SK-N-SH treated with all-trans-retinoic acid at 6 μM for 48 hours (cell line): ENCODE measurements around the gene NUMB.
"Not testable (repeated sequence)": the region's sequence is repeated elsewhere in the genome, so short reads cannot be mapped to it uniquely, and the experiment has no call there.

Source experiments
- ATAC-seq: fragments of 200-7000 bp; cut with Tn5 transposase; 3 replicates; pipeline ENCODE4 v1.9.1; 2020; ENCODE audit warnings: mild to moderate bottlenecking, moderate library complexity
- ARNTL ChIP-seq: fragments of 450-650 bp; formaldehyde crosslinking; IDR thresholded peaks from 2 replicates; pipeline ENCODE4 v1.5.0; 2020; ENCODE audit warnings: low read depth, mild to moderate bottlenecking, moderate library complexity, borderline replicate concordance
- BACH2 ChIP-seq: fragments of 250-450 bp; sonication (Bioruptor Pico); IDR thresholded peaks from 2 replicates; pipeline ENCODE4 v1.9.0; 2021; ENCODE audit warnings: mild to moderate bottlenecking, borderline replicate concordance
- CREB5 ChIP-seq: fragments of 250-450 bp; sonication (Bioruptor Pico); IDR thresholded peaks from 2 replicates; pipeline ENCODE4 v1.5.1; 2020; ENCODE audit warnings: low read depth, mild to moderate bottlenecking, moderate library complexity
- CSDC2 ChIP-seq: fragments of 250-450 bp; sonication (Bioruptor Pico); IDR thresholded peaks from 2 replicates; pipeline ENCODE4 v1.5.0; 2020; ENCODE audit warnings: mild to moderate bottlenecking, moderate library complexity
- ISL1 ChIP-seq: fragments of 250-450 bp; sonication (Bioruptor Pico); IDR thresholded peaks from 2 replicates; pipeline ENCODE4 v2.1.2; 2022; ENCODE audit warnings: mild to moderate bottlenecking, moderate library complexity
- OSR1 ChIP-seq: fragments of 250-450 bp; sonication (Bioruptor Pico); IDR thresholded peaks from 2 replicates; pipeline ENCODE4 v1.8.0; 2022; ENCODE audit warnings: moderate library complexity, mild to moderate bottlenecking, inconsistent platforms
- POU6F1 ChIP-seq: fragments of 250-450 bp; sonication (Bioruptor Pico); IDR thresholded peaks from 2 replicates; pipeline ENCODE4 v1.8.0; 2021; ENCODE audit warnings: low read depth, mild to moderate bottlenecking, moderate library complexity, borderline replicate concordance
- PPARA ChIP-seq: fragments of 250-450 bp; sonication (Bioruptor Pico); IDR thresholded peaks from 2 replicates; pipeline ENCODE4 v1.5.0; 2020; ENCODE audit warnings: mild to moderate bottlenecking, borderline replicate concordance
- RARB ChIP-seq: fragments of 250-450 bp; sonication (Bioruptor Pico); IDR thresholded peaks from 2 replicates; pipeline ENCODE4 v1.8.0; 2021; ENCODE audit warnings: mild to moderate bottlenecking, moderate library complexity
- SNAI2 ChIP-seq: fragments of 250-450 bp; sonication (Bioruptor Pico); IDR thresholded peaks from 2 replicates; pipeline ENCODE4 v1.5.0; 2020; ENCODE audit warnings: mild to moderate bottlenecking, moderate library complexity
- TCF4 ChIP-seq: fragments of 250-450 bp; sonication (Bioruptor Pico); IDR thresholded peaks from 2 replicates; pipeline ENCODE4 v1.8.0; 2021; ENCODE audit warnings: mild to moderate bottlenecking, moderate library complexity, borderline replicate concordance
- TOX ChIP-seq: fragments of 250-450 bp; sonication (Bioruptor Pico); IDR thresholded peaks from 2 replicates; pipeline ENCODE4 v1.8.0; 2021; ENCODE audit warnings: mild to moderate bottlenecking, moderate library complexity, borderline replicate concordance
- ZC3H10 ChIP-seq: fragments of 250-450 bp; sonication (Bioruptor Pico); IDR thresholded peaks from 2 replicates; pipeline ENCODE4 v1.5.1; 2021; ENCODE audit warnings: mild to moderate bottlenecking, moderate library complexity
- ZFP30 ChIP-seq: fragments of 450-650 bp; formaldehyde crosslinking; IDR thresholded peaks from 2 replicates; pipeline ENCODE4 v1.5.0; 2022; ENCODE audit warnings: mild to moderate bottlenecking, moderate library complexity
- ZNF565 ChIP-seq: fragments of 450-650 bp; formaldehyde crosslinking; conservative IDR thresholded peaks from 2 replicates; pipeline ENCODE4 v1.5.0; 2020; ENCODE audit warnings: low read depth, mild to moderate bottlenecking, moderate library complexity
- ZNF70 ChIP-seq: fragments of 450-650 bp; formaldehyde crosslinking; IDR thresholded peaks from 2 replicates; pipeline ENCODE4 v1.5.0; 2020; ENCODE audit warnings: mild to moderate bottlenecking, moderate library complexity
- TF ChIP-seq, protein P1 (sequence below): fragments of 250-450 bp; sonication (Bioruptor Pico); IDR thresholded peaks from 2 replicates; pipeline ENCODE4 v1.5.1; 2021; ENCODE audit warnings: mild to moderate bottlenecking, moderate library complexity
- TF ChIP-seq, protein P2 (sequence below): fragments of 250-450 bp; sonication (Bioruptor Pico); IDR thresholded peaks from 2 replicates; pipeline ENCODE4 v1.8.0; 2020; ENCODE audit warnings: mild to moderate bottlenecking, moderate library complexity, borderline replicate concordance

Gene NUMB

GRCh38 chr14:73393375-73393774, 65.0 kb downstream of the NUMB start:
- TF ChIP-seq CREB5 (CRISPR knock-in tag) (no peak), TOX (CRISPR knock-in tag) (no peak), RARB (CRISPR knock-in tag) (no peak), ARNTL (CRISPR knock-in tag) (no peak), BACH2 (no peak), OSR1 (CRISPR knock-in tag) (no peak), ISL1 (no peak), ZFP30 (CRISPR knock-in tag) (no peak), TCF4 (CRISPR knock-in tag) (no peak), ZC3H10 (CRISPR knock-in tag) (no peak), SNAI2 (CRISPR knock-in tag) (no peak), ZNF565 (CRISPR knock-in tag) (no peak), POU6F1 (CRISPR knock-in tag) (no peak), CSDC2 (no peak)
- TF ChIP-seq, protein P1, sequence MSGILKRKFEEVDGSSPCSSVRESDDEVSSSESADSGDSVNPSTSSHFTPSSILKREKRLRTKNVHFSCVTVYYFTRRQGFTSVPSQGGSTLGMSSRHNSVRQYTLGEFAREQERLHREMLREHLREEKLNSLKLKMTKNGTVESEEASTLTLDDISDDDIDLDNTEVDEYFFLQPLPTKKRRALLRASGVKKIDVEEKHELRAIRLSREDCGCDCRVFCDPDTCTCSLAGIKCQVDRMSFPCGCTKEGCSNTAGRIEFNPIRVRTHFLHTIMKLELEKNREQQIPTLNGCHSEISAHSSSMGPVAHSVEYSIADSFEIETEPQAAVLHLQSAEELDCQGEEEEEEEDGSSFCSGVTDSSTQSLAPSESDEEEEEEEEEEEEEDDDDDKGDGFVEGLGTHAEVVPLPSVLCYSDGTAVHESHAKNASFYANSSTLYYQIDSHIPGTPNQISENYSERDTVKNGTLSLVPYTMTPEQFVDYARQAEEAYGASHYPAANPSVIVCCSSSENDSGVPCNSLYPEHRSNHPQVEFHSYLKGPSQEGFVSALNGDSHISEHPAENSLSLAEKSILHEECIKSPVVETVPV (CRISPR knock-in tag) = no peak
- TF ChIP-seq, protein P2, sequence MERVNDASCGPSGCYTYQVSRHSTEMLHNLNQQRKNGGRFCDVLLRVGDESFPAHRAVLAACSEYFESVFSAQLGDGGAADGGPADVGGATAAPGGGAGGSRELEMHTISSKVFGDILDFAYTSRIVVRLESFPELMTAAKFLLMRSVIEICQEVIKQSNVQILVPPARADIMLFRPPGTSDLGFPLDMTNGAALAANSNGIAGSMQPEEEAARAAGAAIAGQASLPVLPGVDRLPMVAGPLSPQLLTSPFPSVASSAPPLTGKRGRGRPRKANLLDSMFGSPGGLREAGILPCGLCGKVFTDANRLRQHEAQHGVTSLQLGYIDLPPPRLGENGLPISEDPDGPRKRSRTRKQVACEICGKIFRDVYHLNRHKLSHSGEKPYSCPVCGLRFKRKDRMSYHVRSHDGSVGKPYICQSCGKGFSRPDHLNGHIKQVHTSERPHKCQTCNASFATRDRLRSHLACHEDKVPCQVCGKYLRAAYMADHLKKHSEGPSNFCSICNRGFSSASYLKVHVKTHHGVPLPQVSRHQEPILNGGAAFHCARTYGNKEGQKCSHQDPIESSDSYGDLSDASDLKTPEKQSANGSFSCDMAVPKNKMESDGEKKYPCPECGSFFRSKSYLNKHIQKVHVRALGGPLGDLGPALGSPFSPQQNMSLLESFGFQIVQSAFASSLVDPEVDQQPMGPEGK (CRISPR knock-in tag) = no peak
- TF ChIP-seq, all 23 proteins: peak for 0
- ATAC-seq = no peak

DNA sequence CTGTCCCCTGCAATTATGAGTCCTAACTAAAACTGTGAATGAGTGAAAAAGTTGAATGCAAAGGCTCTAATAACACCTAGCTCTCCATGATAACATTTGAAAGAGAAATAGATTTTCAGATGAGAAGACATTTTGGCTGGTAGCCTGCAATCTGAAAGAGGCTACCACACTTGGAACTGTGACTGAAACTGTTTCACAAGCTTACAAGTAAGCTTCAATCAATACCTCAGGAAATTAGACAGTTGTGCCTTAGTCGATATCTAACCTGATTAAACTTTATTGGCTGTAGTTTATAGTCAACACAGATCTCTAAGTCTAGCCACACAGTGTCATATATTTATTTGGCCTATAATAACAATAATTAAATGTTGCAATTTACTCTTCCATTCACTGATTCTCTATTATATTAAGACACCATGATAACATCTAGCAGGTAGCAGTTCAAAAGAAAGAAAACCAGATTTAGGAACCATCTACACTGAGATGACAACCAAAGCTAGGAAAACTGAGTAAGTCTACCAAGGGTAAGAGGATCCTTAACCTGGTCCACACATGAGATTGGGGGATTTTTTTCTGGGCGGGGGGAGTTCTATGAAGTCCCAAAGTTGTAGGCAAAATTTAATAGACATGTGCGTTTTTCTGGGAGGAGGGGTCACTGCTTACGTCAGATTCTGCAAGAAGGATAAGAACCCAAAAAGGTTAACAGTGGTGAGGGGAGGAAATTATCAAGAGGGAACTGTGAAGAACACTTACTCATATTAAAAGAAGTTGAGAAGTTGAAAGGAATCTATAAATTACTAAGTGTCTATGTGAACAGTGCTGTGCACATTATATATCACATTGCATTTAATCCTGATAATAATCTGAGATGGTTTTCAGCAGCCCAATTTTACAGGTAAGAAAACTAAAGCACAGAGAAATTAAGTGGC, 65.8 kb downstream of the NUMB start:
- TF ChIP-seq BACH2 = no peak
- no peak for ATAC-seq

DNA sequence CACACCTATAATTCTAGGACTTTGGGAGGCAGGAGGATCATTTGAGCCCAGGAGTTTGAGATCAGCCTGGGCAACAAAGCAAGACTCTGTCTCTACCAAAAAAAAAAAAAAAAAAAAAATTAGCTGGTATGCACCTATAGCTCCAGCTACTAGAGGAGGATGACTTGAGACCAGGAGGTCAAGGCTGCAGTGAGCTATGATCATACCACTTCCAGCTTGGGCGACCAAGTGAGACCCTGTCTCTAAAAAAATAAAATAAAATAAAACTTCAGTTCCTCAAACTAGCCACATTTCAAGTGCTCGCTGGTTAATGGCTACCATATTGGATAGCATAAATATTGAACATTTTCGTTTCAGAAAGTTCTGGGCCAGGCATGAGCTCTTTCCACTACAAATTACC, 70.5 kb downstream of the NUMB start:
- not testable (repeated sequence) for ATAC-seq

DNA sequence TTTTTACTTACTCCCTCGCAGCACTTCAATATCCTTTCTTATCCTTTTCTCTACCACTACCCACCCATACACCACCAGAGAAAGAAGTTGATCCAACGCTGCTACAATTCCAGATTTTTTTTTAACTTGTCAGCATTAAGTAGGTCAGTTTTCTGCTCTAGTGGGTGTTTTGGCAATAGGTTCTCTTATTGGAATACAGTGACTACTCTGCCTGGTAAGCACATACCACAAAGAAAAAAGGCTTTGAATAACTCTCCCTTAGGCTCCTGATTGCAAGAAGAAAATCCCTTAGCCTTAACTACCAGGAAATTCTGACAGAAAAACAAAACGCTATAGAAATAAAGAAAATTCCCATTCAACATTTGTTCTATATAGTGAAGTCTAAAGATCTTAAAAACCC, 72.0 kb downstream of the NUMB start:
- TF ChIP-seq, protein P1 (CRISPR knock-in tag) = no peak
- no peak for ATAC-seq

- not testable (repeated sequence) for ATAC-seq
Measured at GRCh38 chr14:73385021-73385420, 73.3 kb downstream of the NUMB start.

DNA sequence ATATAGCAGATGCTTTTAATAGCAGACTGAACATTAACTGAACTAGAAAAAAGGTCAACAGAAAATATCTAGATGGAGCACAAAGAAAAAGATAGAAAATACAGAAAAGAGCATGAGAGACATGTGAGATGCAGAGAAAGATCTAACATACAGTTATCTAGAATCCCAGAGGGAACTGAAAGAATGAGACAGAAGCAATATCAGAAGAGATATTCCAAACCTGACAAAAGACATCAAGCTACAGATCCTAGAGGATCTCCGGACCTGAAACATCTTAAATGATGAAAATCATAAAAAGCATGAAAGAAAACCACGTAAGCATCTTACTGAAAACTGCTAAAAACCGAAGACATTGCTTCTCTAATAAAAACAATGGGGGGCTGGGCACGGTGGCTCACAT, 75.0 kb downstream of the NUMB start:
- ATAC-seq = no peak
- TF ChIP-seq PPARA (no peak), ZFP30 (CRISPR knock-in tag) (no peak), ZNF70 (CRISPR knock-in tag) (no peak), TOX (CRISPR knock-in tag) (no peak), ZC3H10 (CRISPR knock-in tag) (no peak), POU6F1 (CRISPR knock-in tag) (no peak), CSDC2 (no peak)
- TF ChIP-seq, protein P2 (CRISPR knock-in tag) = no peak
- TF ChIP-seq, protein P1 (CRISPR knock-in tag) = no peak
